Measurements from ENCODE around the gene HMGCR.
A peak's percentile ranks its signal among the peaks of the same experiment; 100 is the strongest.

HMGCR gene

GRCh38 chr5:75361310-75361709, 24.3 kb downstream of the HMGCR start:
- no peak overlapping the region for H3K27ac ChIP-seq (replicated peaks)
- no peak for DNase-seq (ENCODE audit: low read depth in 1 of 2, low spot score in 1 of 2)
- no peaks in the 10 kb centered on the region for H3K27me3 ChIP-seq (ENCODE audit: insufficient read depth, poor library complexity, severe bottlenecking)
- no peak overlapping the region for H3K4me3 ChIP-seq (replicated peaks; ENCODE audit: insufficient read depth, low read length)
- TF ChIP-seq GABPA (IDR thresholded peaks at IDR 0.05; ENCODE audit: low read depth) (no peak), SPI1 (IDR thresholded peaks at IDR 0.05; ENCODE audit: borderline replicate concordance, low read depth) (no peak), POLR2AphosphoS5 (IDR thresholded peaks at IDR 0.05; ENCODE audit: low read depth) (no peak), REST (IDR thresholded peaks at IDR 0.05; ENCODE audit: insufficient replicate concordance, low read depth) (no peak)
- TF ChIP-seq, protein P1, sequence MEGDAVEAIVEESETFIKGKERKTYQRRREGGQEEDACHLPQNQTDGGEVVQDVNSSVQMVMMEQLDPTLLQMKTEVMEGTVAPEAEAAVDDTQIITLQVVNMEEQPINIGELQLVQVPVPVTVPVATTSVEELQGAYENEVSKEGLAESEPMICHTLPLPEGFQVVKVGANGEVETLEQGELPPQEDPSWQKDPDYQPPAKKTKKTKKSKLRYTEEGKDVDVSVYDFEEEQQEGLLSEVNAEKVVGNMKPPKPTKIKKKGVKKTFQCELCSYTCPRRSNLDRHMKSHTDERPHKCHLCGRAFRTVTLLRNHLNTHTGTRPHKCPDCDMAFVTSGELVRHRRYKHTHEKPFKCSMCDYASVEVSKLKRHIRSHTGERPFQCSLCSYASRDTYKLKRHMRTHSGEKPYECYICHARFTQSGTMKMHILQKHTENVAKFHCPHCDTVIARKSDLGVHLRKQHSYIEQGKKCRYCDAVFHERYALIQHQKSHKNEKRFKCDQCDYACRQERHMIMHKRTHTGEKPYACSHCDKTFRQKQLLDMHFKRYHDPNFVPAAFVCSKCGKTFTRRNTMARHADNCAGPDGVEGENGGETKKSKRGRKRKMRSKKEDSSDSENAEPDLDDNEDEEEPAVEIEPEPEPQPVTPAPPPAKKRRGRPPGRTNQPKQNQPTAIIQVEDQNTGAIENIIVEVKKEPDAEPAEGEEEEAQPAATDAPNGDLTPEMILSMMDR (IDR thresholded peaks at IDR 0.05; ENCODE audit: insufficient read depth, low read length): no peak

DNA sequence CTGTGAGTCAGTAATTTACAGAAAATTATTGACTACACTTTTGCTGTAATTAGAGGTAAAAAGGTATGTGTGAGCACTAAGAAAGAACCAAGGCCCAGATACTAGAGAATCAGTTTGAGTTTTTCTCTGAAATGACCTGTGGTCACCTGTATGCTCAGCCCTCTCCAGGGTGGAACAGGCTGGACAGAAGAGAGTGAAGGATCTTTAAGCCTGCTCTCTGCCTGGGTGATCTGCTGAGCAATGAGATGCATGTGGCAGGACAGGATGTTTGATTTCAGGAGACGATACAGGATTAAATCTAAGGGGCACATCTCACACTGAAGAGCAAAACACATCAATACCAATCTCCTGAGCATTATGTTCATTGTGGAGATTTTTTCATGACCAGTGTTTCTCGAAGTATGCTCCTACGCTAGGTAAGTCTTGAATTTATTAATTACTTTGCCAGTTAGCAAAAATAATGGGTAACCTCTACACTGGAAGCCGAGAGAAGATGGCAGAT, 25.5 kb downstream of the HMGCR start:
- Histone ChIP-seq H3K27me3 (ENCODE audit: insufficient read depth, poor library complexity, severe bottlenecking) (no peaks in the 10 kb centered on the region), H3K27ac (replicated peaks) (no peak overlapping the region), H3K4me3 (replicated peaks; ENCODE audit: insufficient read depth, low read length) (no peak overlapping the region)
- TF ChIP-seq POLR2AphosphoS5 (IDR thresholded peaks at IDR 0.05; ENCODE audit: low read depth) (no peak), REST (IDR thresholded peaks at IDR 0.05; ENCODE audit: insufficient replicate concordance, low read depth) (no peak), SPI1 (IDR thresholded peaks at IDR 0.05; ENCODE audit: borderline replicate concordance, low read depth) (no peak), GABPA (IDR thresholded peaks at IDR 0.05; ENCODE audit: low read depth) (no peak)
- TF ChIP-seq, protein P1 (IDR thresholded peaks at IDR 0.05; ENCODE audit: insufficient read depth, low read length): no peak
- no peak for DNase-seq (ENCODE audit: low read depth in 1 of 2, low spot score in 1 of 2)

- TF ChIP-seq SPI1 (IDR thresholded peaks at IDR 0.05; ENCODE audit: borderline replicate concordance, low read depth) (no peak), GABPA (IDR thresholded peaks at IDR 0.05; ENCODE audit: low read depth) (no peak), REST (IDR thresholded peaks at IDR 0.05; ENCODE audit: insufficient replicate concordance, low read depth) (no peak), POLR2AphosphoS5 (IDR thresholded peaks at IDR 0.05; ENCODE audit: low read depth) (0 out of 2 replicates have a peak, but pooled peaks have one; percentile 3)
- TF ChIP-seq, protein P1 (IDR thresholded peaks at IDR 0.05; ENCODE audit: insufficient read depth, low read length): no peak
- no peaks in the 10 kb centered on the region for H3K27me3 ChIP-seq (ENCODE audit: insufficient read depth, poor library complexity, severe bottlenecking)
- no peak overlapping the region for H3K4me3 ChIP-seq (replicated peaks; ENCODE audit: insufficient read depth, low read length)
- no peak overlapping the region for H3K27ac ChIP-seq (replicated peaks)
- DNase-seq (ENCODE audit: low read depth in 1 of 2, low spot score in 1 of 2): no peak
Observed at GRCh38 chr5:75363111-75363510, 26.1 kb downstream of the HMGCR start.
